ENCODE measurements around the gene MRPL17.

GRCh38 chr11:6634534-6634933, 48.6 kb downstream of the MRPL17 start:
- TF ChIP-seq POLR2A (IDR thresholded peaks at IDR 0.05; ENCODE audit: low read length) (no peak), GATA1 (IDR thresholded peaks at IDR 0.05; ENCODE audit: low read depth, low read length) (no peak)
